Common myeloid progenitor, CD34-positive (primary cell): Measurements from ENCODE around the gene FRMD8.

Experiments used
- CTCF ChIA-PET: fragments of 350-600 bp; sonication (Branson Sonifier 250); formaldehyde crosslinking; loops from one replicate; lab custom pipeline; 2021; ENCODE audit warnings: antibody characterized with exemption; lab: Charles Lee
- POLR2A ChIA-PET: fragments of 350-600 bp; sonication (Branson Sonifier 250); formaldehyde crosslinking; loops from one replicate; lab custom pipeline; 2021; ENCODE audit warnings: antibody characterized with exemption; lab: Charles Lee
- DNase-seq, 3 donors: peaks; one replicate each; pipeline versions ENCODE4 v3.0.0 to v3.0.0-alpha.2; 2013
- H3K27ac ChIP-seq, 2 experiments: 1 replicate in 1 of 2; 2 replicates in 1 of 2; pipeline ENCODE4 v1.7.0; 2013; ENCODE audit warnings: inconsistent platforms in 2 of 2, low read length in 2 of 2, mild to moderate bottlenecking in 2 of 2, low read depth in 1 of 2, moderate library complexity in 1 of 2; ENCODE audit not compliant: severe bottlenecking in 2 of 2, insufficient read depth in 1 of 2, poor library complexity in 1 of 2
- H3K27me3 ChIP-seq, 5 experiments: replicated peaks in 2 of 5; 1 replicate in 3 of 5; 2 replicates in 2 of 5; pipeline versions ENCODE4 v1.6.1 to v1.7.0; 2013; ENCODE audit warnings: low read length in 4 of 5, mild to moderate bottlenecking in 2 of 5, moderate library complexity in 2 of 5, inconsistent platforms in 1 of 5; ENCODE audit not compliant: insufficient read depth in 5 of 5, control insufficient read depth in 4 of 5
- H3K36me3 ChIP-seq, 4 experiments: 1 replicate in 2 of 4; 2 replicates in 2 of 4; pipeline versions ENCODE4 v1.6.1 to v1.7.0; 2013; ENCODE audit warnings: low read length in 3 of 4, control low read depth in 1 of 4, mild to moderate bottlenecking in 1 of 4; ENCODE audit not compliant: control insufficient read depth in 4 of 4, insufficient read depth in 4 of 4
- H3K4me1 ChIP-seq, 4 experiments: 1 replicate in 3 of 4; 2 replicates in 1 of 4; pipeline versions ENCODE4 v1.6.1 to v1.7.1; 2013; ENCODE audit warnings: low read length in 3 of 4, mild to moderate bottlenecking in 3 of 4, control low read depth in 1 of 4, inconsistent platforms in 1 of 4, moderate library complexity in 1 of 4; ENCODE audit not compliant: control insufficient read depth in 4 of 4, insufficient read depth in 4 of 4; ENCODE audit errors: control extremely low read depth in 1 of 4
- H3K4me3 ChIP-seq, 7 experiments: 1 replicate in 4 of 7; 2 replicates in 3 of 7; pipeline versions ENCODE4 v1.5.1 to v1.7.0; 2013; ENCODE audit warnings: mild to moderate bottlenecking in 7 of 7, low read length in 6 of 7, moderate library complexity in 6 of 7, inconsistent platforms in 2 of 7, low read depth in 2 of 7, control low read depth in 1 of 7; ENCODE audit not compliant: insufficient read depth in 4 of 7, control insufficient read depth in 1 of 7; ENCODE audit errors: extremely low read depth in 1 of 7
- H3K9me3 ChIP-seq, 5 experiments: 1 replicate in 4 of 5; 2 replicates in 1 of 5; pipeline versions ENCODE4 v1.6.1 to v1.7.1; 2013; ENCODE audit warnings: low read length in 4 of 5, mild to moderate bottlenecking in 2 of 5, inconsistent platforms in 1 of 5, low read depth in 1 of 5, moderate library complexity in 1 of 5; ENCODE audit not compliant: control insufficient read depth in 4 of 5, insufficient read depth in 2 of 5; ENCODE audit errors: control extremely low read depth in 1 of 5
- WGBS: methylation state at CpG from one replicate; pipeline ENCODE4 v1.1.5; 2013; ENCODE audit not compliant: insufficient coverage; 5-methylcytosine and 5-hydroxymethylcytosine counted together

FRMD8 gene

DNA sequence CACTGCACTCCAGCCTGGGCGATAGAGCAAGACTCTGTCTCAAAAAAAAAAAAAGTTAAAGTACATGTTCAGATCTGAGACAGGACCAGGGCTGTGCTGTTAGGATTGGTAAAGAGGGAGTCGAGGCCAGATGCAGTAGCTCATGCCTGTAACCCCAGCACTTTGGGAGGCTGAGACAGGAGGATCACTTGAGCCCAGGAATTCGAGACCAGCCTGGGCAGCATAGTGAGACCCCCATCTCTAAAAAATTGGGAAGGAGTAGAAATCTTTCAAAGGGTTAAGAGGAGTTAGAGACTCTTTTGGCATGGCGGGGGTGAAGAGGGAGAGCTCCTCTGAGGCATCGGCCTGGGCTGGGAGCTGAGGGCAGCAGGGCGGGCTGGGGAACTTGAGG is 15.8 kb upstream of the FRMD8 start:
- ChIA-PET POLR2A (interaction anchor here (0.6 to 1.7 kb wide), 4 partner anchors 48 to 133 kb away, joined by 3 to 6 read pairs (median 4); no protein-coding TSS in a partner anchor), CTCF (interaction anchor here (0.6 to 2.4 kb wide), 7 partner anchors 8 to 223 kb away, joined by 3 to 9 read pairs (median 4); no protein-coding TSS in a partner anchor)
- H3K9me3 ChIP-seq, result no peaks in the 10 kb centered on the region
- no peak for DNase-seq
- H3K27ac ChIP-seq, result no peak overlapping the region
- H3K36me3 ChIP-seq, result no peaks in the 10 kb centered on the region
- no peaks in the 10 kb centered on the region for H3K27me3 ChIP-seq
- WGBS, result 100% methylated on average over 2 of the region's 6 CpGs
- H3K4me1 ChIP-seq, result peaks cover 0 to 25% (median 13%) of the 10 kb centered on the region in 4 experiments
- H3K4me3 ChIP-seq, result no peak overlapping the region

- Histone ChIP-seq H3K27ac (no peak overlapping the region), H3K4me3 (no peak overlapping the region), H3K4me1 (peaks cover 0 to 34% (median 28%) of the 10 kb centered on the region in 4 experiments), H3K36me3 (no peaks in the 10 kb centered on the region), H3K9me3 (no peaks in the 10 kb centered on the region), H3K27me3 (no peaks in the 10 kb centered on the region)
- ChIA-PET POLR2A (no interaction called here), CTCF (interaction anchor here (0.9 to 1.5 kb wide), 7 partner anchors 11 to 99 kb away, joined by 3 to 5 read pairs (median 4); no protein-coding TSS in a partner anchor)
- DNase-seq, result no peak
- 97% methylated on average over 12 of the region's 14 CpGs for WGBS
These were observed 12.4 kb upstream of the FRMD8 start for GRCh38 chr11:65373839-65374580.

DNA sequence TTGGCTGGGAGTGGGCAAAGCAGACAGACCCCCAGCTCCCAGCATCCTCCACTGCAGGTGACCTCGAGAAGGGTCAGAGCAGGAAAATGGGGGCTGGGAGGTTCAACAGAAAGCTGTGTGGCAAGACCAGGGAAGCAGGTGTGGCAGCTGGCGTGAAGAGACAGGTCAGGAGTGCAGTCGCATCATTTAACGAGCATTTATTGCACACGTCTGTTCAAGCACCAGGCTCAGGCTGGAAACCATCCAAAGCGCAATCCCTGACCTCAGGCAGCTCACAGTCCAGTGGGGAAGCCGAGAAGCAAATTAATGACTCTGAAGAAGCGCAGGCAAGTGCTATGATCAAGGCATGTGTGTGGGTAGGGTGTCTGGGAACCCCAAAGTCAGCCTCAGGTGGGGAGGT is 11.4 kb upstream of the FRMD8 start:
- no peak for DNase-seq
- WGBS, result 96% methylated on average over 6 of the region's 8 CpGs
- CTCF ChIA-PET, result interaction anchor here (0.8 to 1.5 kb wide), 9 partner anchors 10 to 165 kb away, joined by 3 to 5 read pairs (median 3); no protein-coding TSS in a partner anchor
- Histone ChIP-seq H3K4me1 (peaks cover 0 to 44% (median 31%) of the 10 kb centered on the region in 4 experiments), H3K27ac (no peak overlapping the region), H3K9me3 (no peaks in the 10 kb centered on the region), H3K36me3 (no peaks in the 10 kb centered on the region), H3K27me3 (no peaks in the 10 kb centered on the region), H3K4me3 (no peak overlapping the region)
- POLR2A ChIA-PET, result interaction anchor here (0.7 kb wide), 1 partner anchor 52 kb away, joined by 3 read pairs; no protein-coding TSS in a partner anchor

GRCh38 chr11:65376138-65376713 is 10.2 kb upstream of the FRMD8 start:
- CTCF ChIA-PET, result interaction anchor here (1.0 to 1.5 kb wide), 5 partner anchors 9 to 164 kb away, joined by 3 to 5 read pairs (median 4); no protein-coding TSS in a partner anchor
- no peaks in the 10 kb centered on the region for H3K27me3 ChIP-seq

DNA sequence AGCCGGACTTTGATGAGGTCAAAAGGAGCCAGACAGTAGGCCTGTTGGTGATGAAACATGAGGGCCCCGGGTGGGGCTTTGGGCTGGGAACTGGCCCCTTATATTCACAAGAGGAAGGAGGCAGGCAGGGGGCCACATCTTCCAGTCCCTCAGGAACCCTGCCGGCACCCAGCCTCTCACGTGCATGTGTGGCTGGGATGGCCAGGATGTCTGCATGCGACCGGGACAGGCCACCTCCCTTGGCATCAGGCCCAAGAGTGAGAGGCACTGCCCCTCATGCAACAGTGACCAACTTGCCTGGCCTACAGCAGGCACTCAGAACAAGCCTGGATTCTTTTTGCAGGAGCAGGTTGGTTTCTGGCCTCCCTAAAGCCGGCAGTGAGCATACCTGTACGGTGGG is 9.4 kb upstream of the FRMD8 start:
- DNase-seq, result no peak
- ChIA-PET CTCF (interaction anchor here (7.1 kb wide), 1 partner anchor 41 kb away, joined by 85 read pairs; no protein-coding TSS in a partner anchor), POLR2A (no interaction called here)
- 92% methylated on average over 8 of the region's 8 CpGs for WGBS
- H3K36me3 ChIP-seq, result no peaks in the 10 kb centered on the region
- H3K4me3 ChIP-seq, result no peak overlapping the region
- H3K27ac ChIP-seq, result no peak overlapping the region
- H3K4me1 ChIP-seq, result peaks cover 0 to 53% (median 44%) of the 10 kb centered on the region in 4 experiments
- no peaks in the 10 kb centered on the region for H3K9me3 ChIP-seq
- no peaks in the 10 kb centered on the region for H3K27me3 ChIP-seq

More at GRCh38 chr11:65376138-65376713, 10.2 kb upstream of the FRMD8 start:
- Histone ChIP-seq H3K4me1 (peaks cover 0 to 50% (median 38%) of the 10 kb centered on the region in 4 experiments), H3K27ac (no peak overlapping the region), H3K4me3 (no peak overlapping the region), H3K36me3 (no peaks in the 10 kb centered on the region), H3K9me3 (no peaks in the 10 kb centered on the region)
- 98% methylated on average over 16 of the region's 16 CpGs for WGBS
- no peak for DNase-seq
- POLR2A ChIA-PET, result interaction anchor here (0.6 kb wide), 1 partner anchor 44 kb away, joined by 3 read pairs; no protein-coding TSS in a partner anchor

- CTCF ChIA-PET, result interaction anchor here (0.7 to 7.1 kb wide), 19 partner anchors 10 to 164 kb away, joined by 3 to 85 read pairs (median 4); partner anchors contain the start of gene MALAT1
- H3K4me3 ChIP-seq, result peak overlapping the region in 1 of 7 experiments; percentile 30
- peak overlapping the region in 1 of 2 experiments; percentile 69 for H3K27ac ChIP-seq
These were observed 8.7 kb upstream of the FRMD8 start for GRCh38 chr11:65377777-65378176.

More at GRCh38 chr11:65377777-65378176, 8.7 kb upstream of the FRMD8 start:
- H3K4me1 ChIP-seq, result peaks cover 0 to 57% (median 51%) of the 10 kb centered on the region in 4 experiments
- 80% methylated on average over 7 of the region's 8 CpGs for WGBS
- no peaks in the 10 kb centered on the region for H3K9me3 ChIP-seq
- DNase-seq, result peak in 2 of 3 donors; percentile 63 to 68
- H3K27me3 ChIP-seq, result no peaks in the 10 kb centered on the region
- no peaks in the 10 kb centered on the region for H3K36me3 ChIP-seq
- POLR2A ChIA-PET, result interaction anchor here (0.5 to 2.6 kb wide), 15 partner anchors 10 to 286 kb away, joined by 3 to 14 read pairs (median 4); partner anchors contain the start of genes MALAT1 and NEAT1
